ENCODE results near the gene SCGN. TPM values are rescaled to one million over a fixed set of nuclear protein-coding genes. Genes with fewer than 3 reads are reported as not detected.

SCGN gene
- total RNA-seq, 1 donor from 2014 or later = 1.2 TPM

GRCh38 chr6:25612666-25613065 is 39.3 kb upstream of the SCGN start:
- H3K9me3 Mint-ChIP-seq (ENCODE audit: unreplicated experiment) = no peaks in the 10 kb centered on the region
- TF ChIP-seq CTCF (IDR thresholded peaks at IDR 0.05; ENCODE audit: partially characterized antibody, unreplicated experiment) = no peak
- no peaks in the 10 kb centered on the region for H3K27me3 Mint-ChIP-seq (ENCODE audit: unreplicated experiment)
- H3K4me3 Mint-ChIP-seq (ENCODE audit: unreplicated experiment) = no peak overlapping the region
- no peak for DNase-seq
- H3K36me3 Mint-ChIP-seq (ENCODE audit: unreplicated experiment) = no peaks in the 10 kb centered on the region
- no peak overlapping the region for H3K27ac Mint-ChIP-seq (ENCODE audit: unreplicated experiment)
- peaks cover 1% of the 10 kb centered on the region for H3K4me1 Mint-ChIP-seq (ENCODE audit: low read depth, unreplicated experiment)

GRCh38 chr6:25613415-25613814 is 38.6 kb upstream of the SCGN start:
- H3K9me3 Mint-ChIP-seq (ENCODE audit: unreplicated experiment) = no peaks in the 10 kb centered on the region
- H3K27ac Mint-ChIP-seq (ENCODE audit: unreplicated experiment) = no peak overlapping the region
- no peak overlapping the region for H3K4me3 Mint-ChIP-seq (ENCODE audit: unreplicated experiment)
- TF ChIP-seq CTCF (IDR thresholded peaks at IDR 0.05; ENCODE audit: partially characterized antibody, unreplicated experiment) = no peak
- no peaks in the 10 kb centered on the region for H3K36me3 Mint-ChIP-seq (ENCODE audit: unreplicated experiment)
- H3K4me1 Mint-ChIP-seq (ENCODE audit: low read depth, unreplicated experiment) = no peaks in the 10 kb centered on the region
- H3K27me3 Mint-ChIP-seq (ENCODE audit: unreplicated experiment) = no peaks in the 10 kb centered on the region
- no peak for DNase-seq

- DNase-seq = no peak
- no peaks in the 10 kb centered on the region for H3K4me1 Mint-ChIP-seq (ENCODE audit: low read depth, unreplicated experiment)
- H3K9me3 Mint-ChIP-seq (ENCODE audit: unreplicated experiment) = no peaks in the 10 kb centered on the region
- no peak overlapping the region for H3K4me3 Mint-ChIP-seq (ENCODE audit: unreplicated experiment)
- no peaks in the 10 kb centered on the region for H3K27me3 Mint-ChIP-seq (ENCODE audit: unreplicated experiment)
- no peak for TF ChIP-seq CTCF (IDR thresholded peaks at IDR 0.05; ENCODE audit: partially characterized antibody, unreplicated experiment)
- no peak overlapping the region for H3K27ac Mint-ChIP-seq (ENCODE audit: unreplicated experiment)
- no peaks in the 10 kb centered on the region for H3K36me3 Mint-ChIP-seq (ENCODE audit: unreplicated experiment)
Observed at GRCh38 chr6:25614052-25614451, 38.0 kb upstream of the SCGN start.

- H3K9me3 Mint-ChIP-seq (ENCODE audit: unreplicated experiment) = no peaks in the 10 kb centered on the region
- no peak overlapping the region for H3K4me3 Mint-ChIP-seq (ENCODE audit: unreplicated experiment)
- no peaks in the 10 kb centered on the region for H3K27me3 Mint-ChIP-seq (ENCODE audit: unreplicated experiment)
- H3K27ac Mint-ChIP-seq (ENCODE audit: unreplicated experiment) = no peak overlapping the region
- DNase-seq = no peak
- no peaks in the 10 kb centered on the region for H3K36me3 Mint-ChIP-seq (ENCODE audit: unreplicated experiment)
- no peaks in the 10 kb centered on the region for H3K4me1 Mint-ChIP-seq (ENCODE audit: low read depth, unreplicated experiment)
- no peak for TF ChIP-seq CTCF (IDR thresholded peaks at IDR 0.05; ENCODE audit: partially characterized antibody, unreplicated experiment)
Observed at GRCh38 chr6:25615471-25615870, 36.5 kb upstream of the SCGN start.

GRCh38 chr6:25617997-25618396 is 34.0 kb upstream of the SCGN start:
- peaks cover 6% of the 10 kb centered on the region for H3K4me1 Mint-ChIP-seq (ENCODE audit: low read depth, unreplicated experiment)
- no peaks in the 10 kb centered on the region for H3K36me3 Mint-ChIP-seq (ENCODE audit: unreplicated experiment)
- no peak overlapping the region for H3K27ac Mint-ChIP-seq (ENCODE audit: unreplicated experiment)
- no peaks in the 10 kb centered on the region for H3K27me3 Mint-ChIP-seq (ENCODE audit: unreplicated experiment)
- no peak for DNase-seq
- TF ChIP-seq CTCF (IDR thresholded peaks at IDR 0.05; ENCODE audit: partially characterized antibody, unreplicated experiment) = no peak
- H3K9me3 Mint-ChIP-seq (ENCODE audit: unreplicated experiment) = no peaks in the 10 kb centered on the region
- H3K4me3 Mint-ChIP-seq (ENCODE audit: unreplicated experiment) = no peak overlapping the region
